DMS153 treated with DMSO at 0.1 percent for 48 hours (cell line): ENCODE measurements around the gene CCR9.

ENCODE experiments used
- DNase-seq: peaks from one replicate; lab custom pipeline; 2025; ENCODE audit not compliant: unreplicated experiment; lab: John Stamatoyannopoulos, UW

The CCR9 gene

DNA sequence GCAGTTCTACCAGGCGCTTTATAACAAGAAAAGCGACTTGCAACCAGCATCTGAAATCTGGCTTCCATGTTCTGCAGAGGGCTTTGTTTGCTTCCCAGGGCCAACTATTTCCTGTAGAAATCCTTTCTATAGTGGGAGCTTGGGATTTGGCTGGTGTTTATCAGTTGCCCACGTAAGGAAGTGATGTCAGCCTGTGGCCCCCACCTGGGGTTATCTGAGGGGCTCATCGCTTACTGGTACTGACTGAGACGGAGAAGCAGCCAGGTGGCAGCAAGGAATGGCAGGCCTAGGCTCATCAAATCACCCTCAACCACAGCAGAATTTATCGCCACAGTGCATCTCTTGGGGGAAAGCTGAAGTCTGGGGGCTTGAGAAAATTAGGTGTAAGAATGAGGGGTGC, 14.6 kb upstream of the CCR9 start:
- DNase-seq = no peak

DNA sequence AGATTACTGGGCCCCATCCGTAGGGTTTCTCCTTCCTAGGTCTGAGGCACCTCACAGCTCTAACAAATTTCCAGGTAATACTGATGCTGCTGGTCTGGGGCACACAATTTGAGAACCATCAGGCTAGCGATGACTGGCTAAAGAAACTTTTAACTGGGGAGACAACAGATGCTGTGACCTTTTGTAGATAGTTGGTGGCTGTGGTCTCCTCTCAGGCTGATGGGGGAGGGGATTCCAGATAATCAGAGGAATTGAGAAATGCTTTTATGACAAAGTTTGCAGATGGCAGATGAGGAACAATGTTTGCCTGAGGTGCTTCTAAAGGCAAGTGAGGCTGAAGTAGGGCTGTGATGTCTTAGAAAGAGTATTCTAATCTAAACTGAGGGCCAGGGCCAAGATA, 13.8 kb upstream of the CCR9 start:
- DNase-seq = no peak

DNA sequence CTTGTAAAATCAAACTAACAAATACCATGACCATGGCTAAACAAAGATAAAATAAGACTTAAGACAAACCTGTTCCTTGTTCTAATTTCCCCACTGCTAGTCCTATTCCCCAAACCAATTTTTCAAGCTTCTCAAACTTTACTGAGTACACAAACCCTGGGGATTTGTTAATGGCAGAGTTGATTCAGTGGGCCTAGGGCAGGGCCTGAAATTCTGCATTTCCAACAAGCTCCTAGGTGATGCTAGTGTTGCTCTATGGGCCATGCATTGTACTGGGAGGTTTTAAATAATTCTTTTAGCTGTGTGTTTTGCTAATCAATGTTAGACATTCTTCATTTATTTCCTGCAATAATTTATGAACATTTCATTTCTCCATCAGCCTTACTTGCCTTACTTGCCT, 13.3 kb upstream of the CCR9 start:
- DNase-seq = no peak

DNA sequence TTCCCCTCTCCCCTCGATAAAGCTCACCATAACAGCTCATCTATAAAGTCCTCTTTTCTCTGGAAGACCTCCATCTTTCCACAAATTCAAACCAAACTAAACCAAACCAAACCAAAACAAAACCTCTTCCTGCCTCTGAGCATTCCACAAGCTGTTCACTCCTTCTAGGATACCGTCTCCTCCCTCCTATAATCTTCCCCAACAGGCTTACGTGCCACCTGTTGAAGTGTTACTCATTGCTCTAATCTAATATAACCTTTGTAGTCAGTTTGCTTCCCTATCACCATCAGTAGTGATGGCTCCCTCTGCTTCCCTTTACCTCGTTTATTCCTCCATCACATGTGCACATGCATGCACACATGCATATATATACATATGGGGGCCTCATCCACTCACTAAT, 12.7 kb upstream of the CCR9 start:
- no peak for DNase-seq

DNA sequence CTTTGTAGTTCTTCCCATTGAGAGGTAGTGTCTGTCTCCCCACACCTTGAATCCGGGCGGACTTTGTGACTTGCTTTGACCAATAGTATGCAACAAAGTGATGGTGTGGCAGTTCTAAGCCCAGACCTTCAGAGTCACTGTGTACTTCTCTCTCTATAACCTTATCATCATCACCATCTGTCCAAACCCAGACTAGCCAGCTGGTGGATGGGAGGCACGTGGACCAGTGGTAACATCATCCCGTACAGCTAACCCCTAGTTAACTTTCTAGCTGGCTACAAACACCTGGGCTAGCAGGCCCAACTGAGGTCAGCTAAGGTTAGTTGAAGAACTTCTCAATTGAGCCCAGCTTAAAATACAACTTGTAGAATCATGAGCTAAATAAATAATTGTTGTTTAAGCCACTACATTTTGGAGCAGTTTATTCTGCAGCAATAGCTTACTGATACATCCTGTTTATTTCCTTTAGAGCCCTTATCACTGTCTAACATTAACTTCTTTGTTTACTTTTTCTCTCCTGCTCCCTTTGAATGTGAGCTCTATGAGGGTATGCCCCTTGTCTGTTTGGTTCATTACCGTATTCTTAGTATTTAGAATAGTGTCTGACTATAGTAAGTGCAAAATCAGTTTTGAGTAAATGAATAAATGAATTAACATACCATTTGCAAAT, 11.5 kb upstream of the CCR9 start:
- DNase-seq = no peak

DNA sequence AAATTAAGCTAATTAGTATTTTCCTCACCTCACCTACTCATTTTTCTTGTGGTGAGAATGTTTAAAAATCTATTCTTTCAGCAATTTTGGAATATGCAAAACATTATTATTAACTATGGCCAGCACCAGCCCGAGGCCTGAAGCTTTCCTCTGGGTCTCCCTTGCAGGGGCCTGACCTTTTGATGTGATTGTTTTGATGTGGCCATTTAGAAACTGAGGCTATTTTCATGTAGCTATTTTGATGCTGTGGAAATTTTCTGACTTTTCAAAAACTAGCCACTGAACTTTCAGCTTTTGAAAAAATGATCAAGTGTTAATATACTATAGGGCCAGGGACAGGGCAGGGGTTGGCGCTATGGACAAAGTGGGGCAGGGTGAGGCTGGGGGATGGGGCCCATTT, 8.2 kb upstream of the CCR9 start:
- no peak for DNase-seq

DNA sequence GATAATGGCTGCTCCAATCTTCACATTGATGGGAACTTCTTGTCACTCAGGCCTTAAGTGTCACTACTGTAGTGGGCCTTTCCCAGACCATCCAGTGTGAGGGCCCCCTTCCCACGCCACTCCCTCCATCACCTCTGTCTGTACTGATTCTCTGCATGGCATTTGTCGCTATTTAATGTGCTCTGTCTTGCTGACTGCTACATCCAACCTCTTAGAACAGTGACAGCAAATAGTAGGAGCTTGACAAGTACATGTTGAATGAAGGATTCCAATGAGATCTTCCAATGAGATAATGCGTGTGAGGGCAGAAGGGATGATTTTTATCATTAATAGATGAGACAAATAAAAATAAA, 5.6 kb upstream of the CCR9 start:
- DNase-seq = no peak

DNA sequence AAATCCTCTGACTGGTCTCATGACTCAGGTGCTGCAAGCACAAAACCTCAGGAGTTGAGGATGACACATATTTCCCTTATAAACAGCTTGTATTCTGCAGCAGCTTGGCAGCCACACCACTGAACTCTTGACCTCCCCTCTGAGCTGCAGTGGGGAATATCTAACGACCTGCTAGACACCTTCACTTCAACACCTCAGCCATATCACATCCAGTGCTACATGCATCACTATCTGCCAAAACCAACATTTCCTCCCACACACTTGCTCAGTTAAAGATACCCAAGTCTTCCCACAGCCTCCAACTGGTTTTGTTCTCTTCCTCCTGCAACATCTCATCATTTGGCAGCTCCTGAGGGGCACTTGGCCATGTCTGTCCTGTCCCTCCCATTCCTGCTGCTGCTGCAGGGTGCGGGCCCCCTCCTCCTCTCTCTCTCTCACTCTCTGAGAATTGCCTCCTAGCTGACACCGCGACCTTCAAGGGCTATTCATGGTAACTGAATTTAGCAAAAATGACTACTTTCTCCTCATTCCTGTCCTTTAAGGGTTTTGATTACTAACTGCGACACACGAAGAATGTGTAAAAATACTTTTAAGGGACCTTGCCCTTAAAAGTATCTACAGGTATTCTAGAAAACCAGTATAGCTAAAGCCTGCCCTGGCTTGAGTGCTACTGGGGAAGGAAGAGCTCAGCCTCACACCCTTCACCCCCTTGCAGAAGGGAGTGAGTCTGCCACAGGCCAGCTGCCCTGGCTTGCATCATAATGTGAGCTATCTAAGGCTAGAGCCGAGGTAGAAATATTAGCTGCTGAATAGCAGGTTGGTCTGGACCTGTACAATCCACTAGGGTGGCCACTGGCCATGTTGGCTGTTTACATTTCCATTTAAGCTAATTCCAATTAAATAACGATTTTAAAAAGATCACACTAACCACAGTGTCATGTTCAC, 5.0 kb upstream of the CCR9 start:
- no peak for DNase-seq

DNA sequence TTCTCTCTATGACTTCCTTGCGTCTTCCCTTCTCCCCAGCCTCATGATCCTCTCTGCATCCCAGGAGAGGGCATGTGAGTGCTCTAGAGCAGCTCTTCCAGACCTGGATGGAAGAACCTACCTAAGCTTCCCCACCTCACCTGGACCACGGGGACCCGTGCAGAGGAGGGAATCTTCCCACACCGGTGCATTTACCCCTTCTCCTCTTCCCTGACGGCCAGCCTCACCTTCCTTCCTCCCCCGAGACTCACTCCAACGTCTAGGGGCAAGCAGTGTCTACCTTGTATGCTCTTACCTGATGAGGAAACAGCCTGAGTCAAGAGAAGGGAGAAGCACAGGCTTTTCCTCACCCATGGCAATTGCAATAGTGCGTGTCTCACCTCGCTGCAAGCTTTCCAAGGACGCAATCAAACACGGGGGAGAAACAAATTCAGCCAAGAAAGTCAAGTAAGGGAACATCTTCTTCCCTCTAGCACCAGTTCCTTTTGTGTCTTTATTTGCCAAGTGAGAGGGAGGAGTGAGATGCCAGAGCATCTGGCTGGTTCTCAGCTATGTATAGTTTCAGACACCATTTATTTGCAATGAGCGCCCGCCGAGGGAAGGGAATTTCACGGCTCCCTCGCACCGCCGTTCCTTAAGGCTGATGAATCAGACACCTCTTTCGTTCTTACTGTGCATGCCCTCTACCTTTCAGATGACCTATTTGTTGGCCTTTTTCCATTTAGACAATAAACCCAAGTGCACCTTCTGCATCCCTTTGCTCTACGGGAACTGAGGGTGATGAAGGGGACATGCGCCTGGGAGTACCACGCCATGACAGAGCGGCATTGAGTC, 1.8 kb upstream of the CCR9 start:
- DNase-seq = no peak

DNA sequence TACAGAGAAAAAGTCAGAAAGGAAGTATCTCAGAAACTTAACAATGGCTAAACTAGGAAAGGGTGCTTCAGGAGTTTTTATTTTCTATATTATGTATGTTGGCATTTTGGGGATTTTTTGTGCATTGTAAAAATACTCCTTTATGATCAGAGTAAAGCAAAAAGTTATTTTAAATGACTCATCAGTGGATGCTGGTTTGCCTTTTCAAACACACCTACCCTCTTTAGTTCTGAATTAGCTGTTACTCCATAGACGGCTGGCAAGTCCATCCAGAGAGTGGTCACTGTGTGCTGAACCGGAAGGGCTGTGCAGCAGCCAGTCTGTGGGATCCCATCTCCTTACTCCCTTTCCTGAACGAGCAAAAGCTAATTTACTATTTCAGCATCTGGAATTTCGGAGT, 942 bp downstream of the CCR9 start:
- no peak for DNase-seq

DNA sequence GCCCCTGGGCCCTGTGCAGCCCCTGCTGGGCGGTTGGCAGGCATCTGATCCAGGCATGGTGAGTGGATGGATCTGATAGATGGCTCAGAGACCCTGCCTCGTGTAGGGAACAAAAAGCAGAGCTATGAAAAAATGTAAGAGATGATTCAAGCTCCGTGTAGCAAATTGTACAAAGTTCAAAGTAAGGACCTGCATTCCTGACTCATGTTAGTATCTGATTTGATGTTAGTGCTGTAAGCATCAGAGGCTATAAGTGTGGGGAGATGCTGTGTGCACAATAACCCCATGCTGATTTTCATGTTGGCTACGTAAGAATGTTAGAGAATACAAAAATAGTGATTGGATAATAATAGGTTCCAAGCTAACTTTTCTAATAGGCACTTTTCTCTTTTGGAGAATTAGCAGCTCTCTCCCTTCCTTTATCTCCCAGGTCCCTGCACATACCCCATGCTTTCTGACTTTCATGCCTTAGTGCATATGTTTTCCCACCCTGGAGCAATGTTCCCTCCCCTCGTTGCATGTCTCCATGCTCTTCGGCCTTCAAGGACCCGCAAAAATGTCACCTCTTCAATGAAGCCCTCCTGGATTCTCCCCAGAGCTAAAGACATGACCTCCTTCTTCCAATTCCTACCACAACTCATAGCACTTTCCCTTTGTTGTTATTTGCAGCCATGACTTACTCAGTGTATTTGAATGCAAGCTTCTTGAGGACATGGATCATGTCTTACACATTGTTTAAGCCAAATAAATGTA, 1.6 kb downstream of the CCR9 start:
- no peak for DNase-seq

DNA sequence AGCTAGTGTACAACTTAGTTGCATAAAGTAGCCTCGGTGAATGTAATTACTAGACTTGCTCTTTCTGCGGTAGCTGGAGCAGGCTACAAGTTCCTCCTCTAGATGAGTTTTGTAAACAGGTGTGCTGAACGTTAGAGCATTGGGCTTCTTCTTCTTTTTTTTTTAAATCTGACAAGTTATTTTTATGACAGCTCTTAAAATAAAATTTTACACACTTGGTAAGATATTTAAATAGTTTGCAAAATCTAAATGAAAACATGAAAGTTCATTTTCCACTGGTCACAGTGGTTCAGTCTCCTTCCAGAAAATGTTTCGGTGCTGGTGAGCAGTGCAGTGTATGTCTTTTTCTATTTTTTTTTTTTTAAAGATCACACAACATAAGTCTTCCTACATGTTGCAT, 3.0 kb downstream of the CCR9 start:
- DNase-seq = no peak

DNA sequence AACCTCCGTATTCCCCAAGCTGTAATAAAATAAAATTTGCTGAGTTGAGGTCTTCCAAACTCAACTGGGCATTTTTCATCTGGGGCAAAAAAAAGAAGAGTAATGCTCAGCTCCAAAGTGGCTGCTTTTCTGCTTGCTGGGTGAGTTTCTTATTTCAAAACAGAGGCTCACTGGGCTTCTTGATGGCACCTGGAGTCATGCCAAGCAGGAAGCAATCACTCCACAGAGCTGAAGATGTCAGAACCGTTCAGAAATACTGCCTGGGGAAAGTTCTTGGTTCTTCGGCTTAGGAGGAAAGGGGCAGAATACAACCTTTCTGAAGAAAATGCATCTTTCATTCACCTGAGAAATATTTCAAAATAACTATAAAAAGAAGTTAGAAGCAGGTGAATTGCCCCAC, 4.1 kb downstream of the CCR9 start:
- DNase-seq = peak; percentile 3

DNA sequence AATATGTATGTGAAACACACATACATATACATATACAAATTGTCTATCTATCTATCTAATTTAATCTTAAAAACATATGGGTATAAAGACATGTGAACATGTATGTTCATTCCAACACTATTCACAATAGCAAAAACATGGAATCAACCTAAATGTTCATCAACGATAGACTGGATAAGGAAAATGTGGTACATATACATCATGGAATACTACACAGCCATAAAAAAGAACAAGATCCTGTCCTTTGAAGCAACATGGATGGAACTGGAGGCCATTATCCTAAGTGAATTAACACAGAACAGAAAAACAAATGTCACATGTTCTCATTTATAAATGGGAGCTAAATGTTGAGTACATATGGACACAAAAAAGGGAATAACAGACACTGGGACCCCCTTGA, 5.8 kb downstream of the CCR9 start:
- no peak for DNase-seq

DNA sequence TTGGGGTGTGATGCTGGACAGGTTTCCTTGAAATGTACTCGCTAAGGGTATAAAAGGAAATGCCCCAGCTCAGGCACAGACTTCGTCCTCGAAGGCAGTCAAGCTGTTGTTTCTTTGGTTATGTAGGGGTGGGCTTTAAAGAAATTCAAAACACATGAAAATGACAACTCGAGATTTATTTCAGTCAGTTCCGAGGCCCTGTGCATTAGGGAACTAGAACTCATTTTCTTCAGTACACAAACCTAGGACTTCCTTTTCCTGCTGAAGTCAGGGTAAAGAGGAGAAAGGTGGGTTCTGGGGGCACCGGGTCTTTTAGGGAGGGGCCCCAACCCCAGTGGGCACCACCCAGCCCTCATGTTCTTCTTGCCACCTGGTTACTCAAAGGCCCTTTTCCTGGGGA, 7.7 kb downstream of the CCR9 start:
- no peak for DNase-seq

DNA sequence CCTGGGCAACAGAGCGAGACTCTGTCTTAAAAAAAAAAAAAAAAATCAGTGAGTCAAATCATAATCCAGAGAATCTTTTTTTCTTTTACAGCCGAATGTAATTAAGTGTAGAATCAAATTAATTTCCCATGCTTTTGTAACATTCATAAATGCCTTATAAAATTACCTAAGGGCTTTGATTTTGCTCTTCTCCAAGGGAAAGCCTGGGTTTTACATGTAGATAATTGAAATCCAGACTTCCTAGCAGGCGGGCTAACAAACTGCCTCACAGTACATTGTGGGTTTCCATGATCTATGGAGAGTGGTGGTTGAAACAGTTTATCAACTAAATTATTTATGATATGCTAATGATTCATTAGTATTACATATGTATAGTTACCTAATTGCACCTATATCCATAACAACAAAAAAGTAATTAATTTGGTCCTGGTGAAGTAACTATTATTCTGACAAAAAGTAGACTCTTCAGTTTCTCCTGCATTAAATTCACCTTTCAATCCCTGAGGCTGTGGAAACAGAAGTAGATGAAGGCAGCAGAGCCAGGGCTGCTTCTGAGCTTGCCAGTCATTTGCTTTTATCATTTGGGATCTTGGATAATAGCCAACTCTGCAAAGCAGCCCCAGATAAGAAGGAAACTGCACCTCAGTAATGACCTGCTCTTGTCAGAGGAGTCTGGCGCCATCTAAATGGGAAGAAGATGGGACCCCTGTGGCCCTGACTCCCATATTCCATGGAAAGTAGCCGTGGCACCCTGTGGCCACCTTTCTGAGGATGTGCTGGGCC, 9.5 kb downstream of the CCR9 start:
- no peak for DNase-seq

DNA sequence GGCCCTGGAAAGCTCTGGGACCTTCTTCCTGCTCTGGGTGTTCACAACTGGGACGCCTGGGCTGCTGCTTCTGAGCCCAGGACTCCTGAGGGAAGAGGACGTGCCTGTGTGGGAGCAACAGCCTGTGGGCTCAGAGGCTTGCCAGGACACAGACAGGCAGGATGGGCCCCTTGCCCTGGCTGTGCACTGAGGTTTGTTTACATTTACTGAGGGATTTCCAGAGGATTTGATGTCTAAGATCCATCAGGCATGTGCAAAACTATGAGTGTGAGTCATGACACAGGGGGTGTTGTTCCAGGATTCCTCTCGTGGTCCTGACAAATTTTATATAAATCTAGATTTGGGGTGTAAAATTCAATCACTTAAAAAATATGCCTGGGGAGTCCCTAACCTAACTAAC, 10.6 kb downstream of the CCR9 start:
- DNase-seq = no peak

DNA sequence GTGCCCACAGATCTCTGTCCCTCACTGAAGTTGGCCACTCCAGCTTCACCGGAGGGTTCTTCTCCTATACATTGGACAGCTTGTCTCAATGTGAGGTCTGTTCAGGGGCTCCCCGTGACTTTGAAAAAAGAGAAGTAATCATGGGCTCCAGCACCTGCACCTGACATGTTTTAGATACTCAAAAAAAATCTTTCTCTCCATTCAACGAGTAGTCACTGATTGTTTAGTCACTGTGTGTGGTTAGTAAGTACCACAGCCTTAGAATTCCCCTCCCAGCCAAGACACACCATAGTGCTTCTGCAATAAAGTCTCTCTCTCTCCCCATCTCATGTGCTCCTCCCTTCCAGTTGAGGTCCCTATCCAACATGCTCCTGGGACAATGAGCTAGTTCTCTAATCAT, 18.6 kb downstream of the CCR9 start:
- DNase-seq = no peak

DNA sequence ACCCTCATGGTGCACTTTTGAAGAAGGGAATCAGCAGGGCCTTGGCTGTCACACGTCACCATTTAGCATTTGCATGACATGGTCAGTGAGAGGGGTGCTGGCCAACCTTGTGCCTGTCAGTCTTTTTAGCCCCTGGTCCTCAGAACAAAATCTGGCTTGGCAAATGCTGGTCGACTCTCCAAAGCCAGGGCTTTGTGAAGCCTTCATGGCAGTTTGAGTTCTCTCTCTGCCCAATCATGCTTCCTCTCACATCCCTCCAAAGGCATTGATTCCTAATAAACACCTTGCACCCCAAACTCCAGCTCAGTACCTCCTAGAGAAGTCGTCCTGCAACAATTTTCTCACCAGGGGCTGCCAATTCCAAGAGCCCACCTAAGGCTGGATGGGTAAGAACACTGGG, 19.4 kb downstream of the CCR9 start:
- no peak for DNase-seq

DNA sequence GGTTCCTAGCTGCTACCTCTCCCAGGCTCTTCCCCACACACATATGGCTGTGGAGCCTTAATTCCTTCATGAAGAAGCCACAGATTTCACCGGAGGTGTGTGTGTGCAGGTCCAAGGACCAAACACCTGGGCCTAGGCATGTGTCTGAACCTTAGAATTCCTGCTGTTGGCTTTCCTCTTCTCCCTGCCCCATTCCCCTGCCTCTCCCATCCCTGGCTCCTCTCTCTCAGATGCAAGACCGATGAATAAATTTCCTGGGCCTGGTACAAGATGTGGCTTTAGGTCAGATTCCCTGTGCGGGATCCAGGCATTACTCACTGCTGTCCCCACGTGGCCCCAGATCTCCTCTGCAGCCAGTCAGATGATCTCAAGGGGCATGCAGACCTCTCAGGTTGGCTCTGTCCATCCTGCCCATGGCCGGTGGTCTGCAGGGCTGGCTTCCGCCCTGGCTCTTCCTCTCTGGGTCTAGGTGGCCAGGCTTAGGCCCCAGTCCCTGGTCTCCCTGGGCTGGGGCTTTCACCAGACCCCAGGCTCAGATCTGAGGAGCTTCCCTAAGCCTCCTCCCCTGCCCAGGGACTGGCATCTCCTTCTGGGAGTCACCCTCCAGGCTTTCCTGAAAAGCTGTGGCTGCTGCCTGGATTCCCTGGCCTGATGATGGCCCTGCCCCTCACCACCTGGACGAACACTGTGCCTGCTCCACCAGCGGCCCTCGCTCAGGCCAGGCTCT, 20.5 kb downstream of the CCR9 start:
- DNase-seq = no peak
